Mammary epithelial cell (primary cell): ENCODE results near the gene FGF1.

Experiments used
- CTCF ChIP-seq, 2 donors: IDR thresholded peaks in 1 of 2; conservative IDR thresholded peaks in 1 of 2; 2 replicates each; pipeline ENCODE4 v1.5.1; 2011 to 2012; ENCODE audit warnings: inconsistent platforms in 2 of 2, low read length in 2 of 2, mild to moderate bottlenecking in 2 of 2, control low read depth in 1 of 2, low read depth in 1 of 2; ENCODE audit not compliant: insufficient read depth in 1 of 2; ENCODE audit errors: extremely low read depth in 1 of 2
- EZH2 ChIP-seq: IDR thresholded peaks from 2 replicates; pipeline ENCODE4 v1.6.1; 2012; ENCODE audit warnings: low read length, inconsistent platforms, borderline replicate concordance

GRCh38 chr5:142664067-142664466, 21.8 kb downstream of the FGF1 start:
- TF ChIP-seq CTCF (conservative IDR thresholded peaks at IDR 0.05 in 1 of 2, IDR thresholded peaks at IDR 0.05 in 1 of 2; ENCODE audit: extremely low read depth in 1 of 2, insufficient read depth in 1 of 2, low read depth in 1 of 2, low read length in 2 of 2), result no peak
- no peak for TF ChIP-seq EZH2
